ENCODE measurements around the gene IL33. TPM values are rescaled to one million over a fixed set of nuclear protein-coding genes. Genes with fewer than 3 reads are reported as not detected.

Gene IL33
- polyA plus RNA-seq, 1 donor (not counting 4 experiments of a cell fraction or from before 2014, with no cell fraction given), result 7.8 TPM

- dilution Hi-C loops (cut with MboI; ENCODE audit: extremely low pct_ligation_motif_present, low sequenced_read_pairs), result no loop called here
Measured at GRCh38 chr9:6186691-6187090, 28.9 kb upstream of the IL33 start.

GRCh38 chr9:6187272-6187671 lies 28.3 kb upstream of the IL33 start:
- Histone ChIP-seq H3K27ac (ENCODE audit: control insufficient read depth, insufficient read depth, low read length) (no peak overlapping the region), H3K79me2 (ENCODE audit: control insufficient read depth, insufficient read depth, low read length) (no peaks in the 10 kb centered on the region), H3K27me3 (ENCODE audit: control insufficient read depth, extremely low read depth, insufficient read depth, low read length) (no peaks in the 10 kb centered on the region), H4K20me1 (ENCODE audit: control insufficient read depth, extremely low read depth, insufficient read depth, low read length) (no peaks in the 10 kb centered on the region), H2AFZ (ENCODE audit: control insufficient read depth, low read length) (no peak overlapping the region), H3K9me1 (ENCODE audit: control insufficient read depth, extremely low read depth, insufficient read depth, low read length) (no peaks in the 10 kb centered on the region), H3K36me3 (ENCODE audit: control insufficient read depth in 2 of 2, extremely low read depth in 1 of 2, insufficient read depth in 2 of 2, low read length in 2 of 2) (no peaks in the 10 kb centered on the region), H3K4me3 (ENCODE audit: control insufficient read depth in 2 of 3, extremely low read depth in 1 of 3, insufficient read depth in 2 of 3, low read depth in 1 of 3, low read length in 3 of 3) (no peak overlapping the region), H3K9me3 (ENCODE audit: control insufficient read depth, low read depth, low read length) (no peaks in the 10 kb centered on the region), H3K9ac (ENCODE audit: control insufficient read depth, extremely low read depth, insufficient read depth, low read length) (no peak overlapping the region), H3K4me1 (ENCODE audit: control insufficient read depth, extremely low read depth, insufficient read depth, low read length) (no peaks in the 10 kb centered on the region), H3K4me2 (ENCODE audit: control insufficient read depth, extremely low read depth, insufficient read depth, low read depth, low read length) (no peak overlapping the region)
- dilution Hi-C loops (cut with MboI; ENCODE audit: extremely low pct_ligation_motif_present, low sequenced_read_pairs), result no loop called here
- no peak for FAIRE-seq
- DNase-seq (ENCODE audit: low read depth, low spot score), result no peak
- TF ChIP-seq CTCF (optimal IDR thresholded peaks at IDR 0.05 in 1 of 3, IDR thresholded peaks at IDR 0.05 in 1 of 3, conservative IDR thresholded peaks at IDR 0.05 in 1 of 3; ENCODE audit: extremely low read depth in 1 of 3, insufficient read depth in 2 of 3, low read length in 3 of 3) (no peak), EZH2 (IDR thresholded peaks at IDR 0.05; ENCODE audit: low read length) (no peak)

More at GRCh38 chr9:6186691-6187090, 28.9 kb upstream of the IL33 start:
- Histone ChIP-seq H3K4me2 (ENCODE audit: control insufficient read depth, extremely low read depth, insufficient read depth, low read depth, low read length) (no peak overlapping the region), H3K27ac (ENCODE audit: control insufficient read depth, insufficient read depth, low read length) (no peak overlapping the region), H3K79me2 (ENCODE audit: control insufficient read depth, insufficient read depth, low read length) (no peaks in the 10 kb centered on the region), H3K9me3 (ENCODE audit: control insufficient read depth, low read depth, low read length) (no peaks in the 10 kb centered on the region), H3K9me1 (ENCODE audit: control insufficient read depth, extremely low read depth, insufficient read depth, low read length) (no peaks in the 10 kb centered on the region), H2AFZ (ENCODE audit: control insufficient read depth, low read length) (no peak overlapping the region), H3K4me3 (ENCODE audit: control insufficient read depth in 2 of 3, extremely low read depth in 1 of 3, insufficient read depth in 2 of 3, low read depth in 1 of 3, low read length in 3 of 3) (no peak overlapping the region), H3K27me3 (ENCODE audit: control insufficient read depth, extremely low read depth, insufficient read depth, low read length) (no peaks in the 10 kb centered on the region), H3K36me3 (ENCODE audit: control insufficient read depth in 2 of 2, extremely low read depth in 1 of 2, insufficient read depth in 2 of 2, low read length in 2 of 2) (no peaks in the 10 kb centered on the region), H4K20me1 (ENCODE audit: control insufficient read depth, extremely low read depth, insufficient read depth, low read length) (no peaks in the 10 kb centered on the region), H3K9ac (ENCODE audit: control insufficient read depth, extremely low read depth, insufficient read depth, low read length) (no peak overlapping the region), H3K4me1 (ENCODE audit: control insufficient read depth, extremely low read depth, insufficient read depth, low read length) (no peaks in the 10 kb centered on the region)
- TF ChIP-seq EZH2 (IDR thresholded peaks at IDR 0.05; ENCODE audit: low read length), result no peak
- TF ChIP-seq CTCF (optimal IDR thresholded peaks at IDR 0.05 in 1 of 3, IDR thresholded peaks at IDR 0.05 in 1 of 3, conservative IDR thresholded peaks at IDR 0.05 in 1 of 3; ENCODE audit: extremely low read depth in 1 of 3, insufficient read depth in 2 of 3, low read length in 3 of 3), result no peak
- FAIRE-seq (no peak), DNase-seq (ENCODE audit: low read depth, low spot score) (no peak)

Data from keratinocyte (primary cell).